ENCODE measurements around the gene HOXB5.

HOXB5 gene

GRCh38 chr17:48571826-48572417 lies 21.7 kb downstream of the HOXB5 start:
- DNase-seq: no peak

DNA sequence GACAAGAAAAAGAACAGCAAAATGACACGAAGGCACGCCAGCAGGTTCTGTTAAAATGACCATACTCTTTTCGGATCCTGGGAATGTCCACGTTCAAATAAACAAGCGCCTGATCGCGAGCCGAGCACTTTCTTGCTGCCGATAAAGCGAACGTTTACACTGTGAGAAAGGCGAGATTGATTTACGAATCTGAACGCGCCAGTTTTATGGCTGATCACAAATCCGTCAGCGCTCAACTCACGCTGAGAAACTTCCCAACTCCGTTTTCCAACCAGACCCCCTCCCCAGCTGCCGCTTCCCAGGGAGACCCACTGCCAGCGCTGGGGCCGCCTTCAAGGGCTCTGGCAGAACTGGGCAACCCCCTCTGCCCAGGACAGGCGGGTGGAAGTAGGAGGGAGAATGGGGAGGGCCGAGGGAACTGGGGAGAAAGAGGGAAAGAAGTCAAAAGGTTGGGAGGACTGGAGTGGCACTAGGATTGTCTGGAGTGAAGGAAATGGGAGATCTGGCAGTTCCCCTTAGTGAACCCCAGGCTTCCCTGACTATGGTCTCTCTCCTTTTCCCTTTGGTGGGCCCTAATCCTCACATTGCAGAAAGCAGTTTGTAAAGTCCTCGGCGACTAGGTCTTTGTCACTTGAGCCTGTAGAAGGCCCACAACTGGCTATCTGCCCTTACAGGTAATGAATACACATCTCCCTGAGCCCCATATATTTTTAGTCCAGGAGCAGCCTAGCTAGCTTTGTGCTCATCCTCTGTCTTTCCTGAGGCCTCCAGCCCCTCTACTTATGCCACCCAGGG lies 22.4 kb downstream of the HOXB5 start:
- no peak for DNase-seq

DNA sequence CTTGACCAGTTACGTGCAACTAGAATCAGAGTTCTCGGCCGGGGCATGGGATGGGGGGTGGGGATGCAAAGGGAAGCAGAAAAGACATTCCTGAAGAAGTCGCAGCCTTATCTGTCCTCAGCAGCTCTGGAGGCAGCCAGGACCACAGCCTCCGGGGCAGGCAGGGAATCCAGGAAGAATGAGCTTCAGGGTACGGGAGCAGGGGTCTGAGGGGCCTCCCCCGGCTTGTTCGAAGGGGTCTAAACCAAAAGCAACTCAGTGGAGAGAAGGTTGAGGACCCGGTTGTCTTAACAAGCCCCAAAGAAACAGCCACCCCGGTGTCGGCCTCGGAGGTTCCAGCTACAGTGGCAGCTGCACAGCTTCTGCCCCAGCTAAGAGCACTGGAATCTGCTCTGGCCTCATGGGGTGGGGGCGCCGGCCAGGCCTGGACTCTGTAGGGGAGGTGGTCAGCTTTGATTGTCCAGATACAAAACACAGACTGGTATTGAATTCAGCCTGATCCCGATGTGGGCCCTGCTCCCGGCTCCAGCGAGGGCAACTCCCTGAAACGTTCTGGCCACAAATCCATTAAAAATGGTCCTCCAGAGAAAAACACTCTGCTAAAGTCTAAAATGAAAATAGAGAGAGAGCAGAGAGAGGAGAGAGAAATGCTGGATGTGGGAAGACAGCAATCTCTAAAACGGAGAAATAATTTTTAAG lies 23.1 kb downstream of the HOXB5 start:
- DNase-seq: no peak

- no peak for DNase-seq
Measured at GRCh38 chr17:48569674-48570324, 23.8 kb downstream of the HOXB5 start.

DNA sequence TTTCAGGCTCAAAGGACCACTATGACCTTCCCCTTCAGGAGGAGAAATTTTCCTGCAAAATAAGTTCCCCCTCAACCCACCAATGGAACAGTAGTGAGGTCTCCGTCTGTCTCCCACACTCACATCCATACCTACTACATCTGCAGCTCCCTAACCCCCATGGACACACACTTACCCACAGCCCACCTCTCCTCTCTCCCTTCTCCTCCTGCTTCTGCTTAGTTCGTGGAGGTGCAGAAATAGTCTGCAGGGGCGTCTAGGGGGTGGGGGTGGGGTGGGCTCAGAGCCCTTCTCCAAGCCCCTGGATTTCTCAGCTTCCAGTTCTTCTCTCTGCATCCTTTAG lies 24.4 kb downstream of the HOXB5 start:
- DNase-seq: no peak

DNA sequence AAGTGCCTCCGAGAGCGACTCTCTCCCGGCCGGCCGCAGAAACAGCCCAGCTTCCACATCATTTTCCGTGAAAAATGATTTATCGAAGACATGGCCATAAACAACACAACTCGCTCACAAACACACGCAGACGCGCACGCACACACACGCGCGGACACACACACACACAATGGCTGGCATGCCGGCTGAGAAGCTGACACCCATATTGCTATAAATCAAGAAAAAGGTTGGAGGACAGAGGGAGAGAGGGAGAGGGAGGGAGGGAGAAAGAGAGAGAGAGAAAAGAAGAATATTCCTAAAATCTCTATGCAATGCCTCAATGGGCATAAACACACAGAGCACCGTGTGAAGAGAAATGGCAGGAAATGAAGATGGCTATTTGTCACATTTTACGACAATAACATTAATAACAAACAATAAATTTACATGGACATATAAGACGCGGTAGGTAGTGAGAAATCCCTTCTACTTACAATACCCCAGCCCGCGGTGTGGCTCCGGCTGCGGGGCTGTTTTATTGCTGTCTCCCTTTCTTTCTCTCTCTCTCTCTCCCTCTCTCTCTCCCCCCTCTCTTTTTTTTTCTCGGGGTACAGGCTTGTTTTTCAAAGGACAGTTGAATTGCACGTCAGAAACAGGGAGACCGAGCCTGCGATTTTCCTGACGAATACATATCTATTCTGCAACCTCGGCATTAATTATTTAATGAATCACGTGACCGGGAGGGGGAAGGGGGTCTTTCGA lies 24.9 kb downstream of the HOXB5 start:
- no peak for DNase-seq

DNA sequence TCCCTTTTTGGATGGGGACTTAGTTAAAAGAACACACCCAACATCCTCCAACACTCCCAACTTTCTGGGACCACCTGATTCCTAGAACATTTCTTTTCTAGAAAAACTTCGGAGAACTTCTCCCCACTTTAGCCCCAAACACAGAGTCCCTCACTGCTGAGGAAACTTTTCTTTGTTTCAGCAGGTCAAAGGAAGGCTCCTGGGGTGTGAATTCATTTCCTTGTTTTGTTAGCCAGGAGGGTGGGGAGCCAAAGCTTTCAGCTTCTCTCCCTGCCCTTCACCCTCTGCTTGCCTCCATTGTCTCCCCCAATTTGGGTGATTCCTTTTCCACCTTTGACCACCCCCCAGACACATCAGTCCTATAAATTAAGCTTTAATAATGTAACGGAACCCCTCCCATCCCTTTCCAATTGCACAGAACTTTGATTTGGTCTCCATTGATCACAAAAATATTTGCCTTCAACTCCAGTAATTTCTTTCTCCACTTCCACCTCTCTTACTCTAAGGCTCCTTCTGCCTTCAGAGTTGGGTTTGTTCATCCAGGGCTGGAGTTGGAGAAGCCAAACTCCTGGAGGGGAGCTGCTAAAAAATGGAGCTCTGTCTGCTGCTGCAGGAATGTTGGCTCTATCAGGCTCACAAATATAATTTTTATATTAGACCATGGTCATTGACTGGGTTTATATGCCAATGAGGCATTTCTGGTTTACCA lies 25.8 kb downstream of the HOXB5 start:
- DNase-seq: no peak

- no peak for DNase-seq
Measured at GRCh38 chr17:48567209-48567608, 26.4 kb downstream of the HOXB5 start.

- DNase-seq: no peak
Measured at GRCh38 chr17:48566717-48567116, 26.9 kb downstream of the HOXB5 start.

GRCh38 chr17:48565925-48566710 lies 27.5 kb downstream of the HOXB5 start:
- DNase-seq: no peak

DNA sequence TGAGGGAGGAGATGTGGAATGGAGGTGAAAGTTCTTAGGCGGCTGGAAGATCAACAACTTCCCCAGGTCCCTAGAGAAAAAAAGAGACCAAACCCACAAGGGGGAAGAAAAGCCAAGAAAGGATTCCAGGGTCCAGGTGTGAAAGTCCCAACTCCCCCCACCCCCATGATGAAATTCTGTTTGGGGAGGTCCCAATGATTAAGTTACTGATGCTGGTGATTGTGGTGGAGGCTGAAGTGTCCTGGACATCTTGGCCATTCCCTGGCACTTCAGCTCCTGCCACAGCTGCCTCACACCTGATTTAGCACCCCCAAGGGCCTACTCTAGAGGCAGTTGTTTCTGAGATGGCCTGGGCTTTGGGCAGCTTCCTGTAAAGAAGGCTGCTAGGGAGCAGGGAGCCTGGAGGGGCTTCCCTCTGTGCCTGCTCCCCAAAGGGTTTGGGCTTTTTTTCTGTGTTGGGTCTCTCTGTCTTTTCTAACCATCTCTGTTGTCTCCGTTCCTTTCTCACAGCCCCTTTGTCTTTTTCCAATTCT lies 28.5 kb downstream of the HOXB5 start:
- DNase-seq: no peak

GRCh38 chr17:48564188-48565021 lies 29.2 kb downstream of the HOXB5 start:
- no peak for DNase-seq

GRCh38 chr17:48563867-48564187 lies 29.8 kb downstream of the HOXB5 start:
- no peak for DNase-seq

- no peak for DNase-seq
Measured at GRCh38 chr17:48563385-48563838, 30.2 kb downstream of the HOXB5 start.

DNA sequence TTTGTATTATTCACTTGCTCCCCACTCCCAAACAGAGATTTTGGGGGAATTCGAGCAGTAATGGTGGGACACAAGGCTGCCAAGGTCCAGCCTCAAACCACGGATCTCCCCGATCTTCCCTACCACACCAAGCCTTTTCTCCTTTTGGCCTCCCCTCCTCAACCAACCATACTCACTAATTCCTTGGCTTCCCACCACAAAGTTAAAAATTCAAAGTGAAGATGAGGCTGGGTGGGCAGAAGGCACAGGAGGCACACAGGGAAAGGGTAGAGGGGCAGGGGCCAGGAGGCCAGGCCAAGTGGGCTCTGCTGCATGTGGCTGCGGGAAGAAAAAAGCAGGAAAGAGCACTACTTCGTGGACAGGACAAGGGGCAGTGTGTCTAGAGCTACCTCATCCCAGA lies 30.6 kb downstream of the HOXB5 start:
- no peak for DNase-seq

DNA sequence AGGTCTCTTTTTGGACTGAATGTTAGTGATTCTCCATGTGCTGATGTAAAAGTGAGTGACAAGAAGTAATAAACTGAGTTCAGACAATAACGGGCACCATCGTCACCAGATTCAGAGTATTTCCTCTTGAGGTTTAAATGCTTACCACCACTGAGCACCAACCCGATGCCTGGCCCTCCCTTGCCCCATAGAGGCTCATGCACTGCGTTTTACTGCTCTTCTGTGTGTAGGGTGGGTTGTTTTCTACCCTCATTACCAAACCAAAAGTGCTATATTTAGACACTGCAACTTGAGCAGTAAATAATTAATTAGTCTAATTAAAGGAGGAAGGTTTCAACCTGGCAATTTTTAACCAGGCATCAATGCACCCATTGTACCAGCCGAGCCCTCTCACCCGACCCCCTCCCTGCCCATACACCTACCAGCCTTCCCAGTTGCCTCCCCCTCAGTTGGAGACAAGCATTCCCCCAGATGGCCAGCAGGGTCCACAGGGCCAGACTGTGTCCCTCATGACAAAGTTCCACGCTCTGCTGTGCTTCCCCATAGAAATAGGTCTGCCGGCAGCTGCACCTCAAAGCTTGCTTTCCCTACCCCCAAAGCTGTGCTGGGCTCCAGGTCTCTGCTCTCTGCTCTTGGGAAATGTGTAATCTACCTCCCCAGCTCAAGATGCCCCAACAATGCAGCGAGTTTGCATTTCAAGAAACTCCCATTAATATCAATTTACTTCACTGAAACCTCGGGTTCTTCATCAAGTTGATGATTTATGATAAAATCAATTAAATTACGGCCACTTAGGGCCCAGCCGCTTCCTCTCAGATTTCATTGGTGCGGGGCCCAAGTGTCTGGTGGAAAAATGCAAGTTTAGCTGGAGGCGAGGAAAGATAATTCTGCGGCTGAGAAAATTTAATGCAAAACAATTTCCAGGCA lies 31.4 kb downstream of the HOXB5 start:
- DNase-seq: no peak

DNA sequence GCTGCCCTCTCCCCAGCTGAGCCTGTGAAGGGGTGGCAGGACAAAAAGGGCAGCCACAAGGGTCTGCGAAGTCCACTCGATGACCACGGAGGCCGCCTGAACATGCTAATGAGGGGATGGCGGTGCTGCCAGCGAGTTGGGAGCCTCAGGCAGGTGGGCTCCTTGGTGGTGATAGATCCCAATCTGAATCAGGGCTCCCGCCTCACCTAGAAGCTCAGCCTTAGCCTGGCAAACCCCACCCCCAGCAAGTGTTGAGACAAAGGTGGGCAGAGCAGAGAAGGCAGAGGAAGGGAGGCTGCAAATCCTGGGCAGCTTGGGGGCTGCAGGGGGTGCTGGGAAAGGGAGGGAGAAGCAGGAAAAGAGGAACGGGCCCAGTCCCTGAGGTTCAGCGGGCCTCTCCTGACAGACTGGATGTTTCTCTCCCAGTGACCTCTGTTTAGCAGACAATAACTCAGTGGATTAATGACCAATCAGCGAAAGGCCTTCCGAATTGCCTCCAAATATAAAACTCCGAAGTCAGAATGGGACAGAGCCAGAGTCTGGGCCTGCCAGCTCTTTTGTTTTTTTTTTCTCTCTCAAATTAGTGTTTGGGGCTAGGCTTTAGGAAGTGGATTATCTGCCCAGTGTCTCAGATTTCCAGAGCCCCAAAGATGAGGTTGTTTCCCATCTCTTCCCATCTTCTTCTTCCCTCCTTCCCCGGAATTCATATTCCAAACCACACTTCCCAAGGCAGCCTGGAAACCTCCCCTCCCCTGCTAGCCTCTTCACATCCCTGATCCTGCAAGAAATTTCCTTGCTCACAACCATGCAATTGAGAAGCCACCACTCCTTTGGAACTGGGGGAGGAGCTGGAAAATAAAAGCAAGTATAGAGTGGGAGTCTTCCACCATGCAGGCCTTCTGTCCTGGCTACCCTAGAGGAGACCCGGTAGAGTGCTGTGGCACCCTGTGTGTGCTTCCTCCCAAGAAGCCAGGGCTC lies 33.5 kb downstream of the HOXB5 start:
- DNase-seq: no peak

All from inflammatory macrophage treated with lipopolysaccharide for 1 hour (primary cell).